CD4-positive, alpha-beta T cell treated with Interferon gamma for 1 hour (primary cell): Measurements from ENCODE around the gene RNF5.
"Not testable (repeated sequence)": the region's sequence is repeated elsewhere in the genome, so short reads cannot be mapped to it uniquely, and the experiment has no call there.

Source experiments
- DNase-seq: peaks from one replicate; pipeline ENCODE4 v3.0.0-alpha.2; 2020

Gene RNF5

DNA sequence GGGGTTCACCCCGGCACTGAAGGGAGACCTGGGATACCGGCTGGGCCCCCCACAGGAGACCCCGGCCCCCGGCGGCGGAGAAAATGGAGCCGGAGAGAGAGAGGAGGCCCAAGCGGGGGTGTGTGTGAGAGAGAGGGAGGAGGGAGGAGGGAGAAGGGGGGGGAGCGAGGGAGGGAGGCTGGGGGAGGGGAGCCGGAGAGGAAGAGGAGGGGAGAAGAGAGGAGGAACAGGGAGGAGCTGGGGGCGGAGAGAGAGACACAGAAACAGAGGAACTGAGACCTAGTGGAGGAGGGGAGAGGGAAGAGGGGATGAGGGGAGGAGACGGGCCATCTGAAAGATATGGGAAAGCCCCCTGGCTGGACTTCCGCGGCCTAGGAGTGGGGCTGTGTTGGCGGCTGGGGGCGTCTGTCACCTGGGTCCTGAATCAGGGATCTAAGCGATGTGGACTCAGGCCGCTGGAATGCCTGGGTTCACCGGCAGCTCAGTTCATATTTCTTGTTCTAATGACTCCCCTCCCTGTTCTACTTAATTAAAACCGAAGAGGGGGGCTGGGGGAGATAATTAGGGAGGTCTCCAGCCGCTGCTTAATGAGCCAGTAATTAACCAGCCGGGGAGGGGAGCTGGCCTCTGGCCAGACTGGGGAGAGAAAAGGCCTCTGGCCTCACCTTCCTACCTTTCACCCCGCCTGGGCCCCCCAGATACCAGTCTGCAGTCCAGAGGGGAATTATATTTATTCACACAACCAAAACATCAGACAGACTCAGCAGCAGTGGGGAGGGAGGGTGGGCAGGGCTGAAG lies 12.0 kb downstream of the RNF5 start, which contains the start of gene PBX2:
Gene PBX2, minus strand, starts transcription at position 149 of the 798 bp plus-strand sequence. CDS start 287 bp downstream, outside the sequence.
- DNase-seq: peak; percentile 93

DNA sequence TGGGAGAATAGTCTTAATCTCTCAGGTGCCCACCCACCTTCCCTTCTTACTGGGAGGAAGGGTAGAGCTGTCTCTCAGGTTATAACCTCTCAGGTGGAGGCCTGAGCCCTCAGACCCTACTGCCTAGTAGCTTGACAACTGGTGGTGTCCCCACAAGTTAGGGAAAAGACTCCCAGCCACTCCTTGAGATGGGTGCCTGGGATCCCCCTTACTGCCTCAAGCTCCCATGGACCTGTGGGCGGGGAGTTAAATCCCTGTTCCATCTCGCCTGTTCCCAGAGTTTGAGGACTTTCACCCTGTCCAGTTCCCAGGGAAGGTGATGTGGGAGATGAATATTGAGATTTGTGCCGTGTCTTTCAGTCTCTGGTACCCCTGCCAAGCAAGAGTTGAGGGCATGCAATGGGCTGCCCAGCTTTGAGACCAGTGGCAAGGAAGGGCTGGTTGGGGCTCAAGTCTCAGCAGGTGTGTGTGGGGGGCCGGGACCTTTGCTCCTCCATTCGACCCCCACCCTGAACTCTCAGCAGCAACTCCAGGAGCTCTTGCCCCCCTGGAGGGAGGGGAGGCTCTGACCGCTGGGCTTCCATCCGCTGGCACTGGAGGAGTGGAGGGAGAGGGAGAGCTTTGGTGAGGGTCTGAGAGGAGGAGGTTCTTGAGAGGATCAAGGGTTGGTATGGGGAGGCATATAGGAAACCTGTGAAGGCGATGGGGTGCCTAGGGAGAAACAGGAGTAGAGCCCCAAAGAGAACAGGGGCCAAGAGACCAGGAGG lies 12.9 kb downstream of the RNF5 start:
- no peak for DNase-seq

DNA sequence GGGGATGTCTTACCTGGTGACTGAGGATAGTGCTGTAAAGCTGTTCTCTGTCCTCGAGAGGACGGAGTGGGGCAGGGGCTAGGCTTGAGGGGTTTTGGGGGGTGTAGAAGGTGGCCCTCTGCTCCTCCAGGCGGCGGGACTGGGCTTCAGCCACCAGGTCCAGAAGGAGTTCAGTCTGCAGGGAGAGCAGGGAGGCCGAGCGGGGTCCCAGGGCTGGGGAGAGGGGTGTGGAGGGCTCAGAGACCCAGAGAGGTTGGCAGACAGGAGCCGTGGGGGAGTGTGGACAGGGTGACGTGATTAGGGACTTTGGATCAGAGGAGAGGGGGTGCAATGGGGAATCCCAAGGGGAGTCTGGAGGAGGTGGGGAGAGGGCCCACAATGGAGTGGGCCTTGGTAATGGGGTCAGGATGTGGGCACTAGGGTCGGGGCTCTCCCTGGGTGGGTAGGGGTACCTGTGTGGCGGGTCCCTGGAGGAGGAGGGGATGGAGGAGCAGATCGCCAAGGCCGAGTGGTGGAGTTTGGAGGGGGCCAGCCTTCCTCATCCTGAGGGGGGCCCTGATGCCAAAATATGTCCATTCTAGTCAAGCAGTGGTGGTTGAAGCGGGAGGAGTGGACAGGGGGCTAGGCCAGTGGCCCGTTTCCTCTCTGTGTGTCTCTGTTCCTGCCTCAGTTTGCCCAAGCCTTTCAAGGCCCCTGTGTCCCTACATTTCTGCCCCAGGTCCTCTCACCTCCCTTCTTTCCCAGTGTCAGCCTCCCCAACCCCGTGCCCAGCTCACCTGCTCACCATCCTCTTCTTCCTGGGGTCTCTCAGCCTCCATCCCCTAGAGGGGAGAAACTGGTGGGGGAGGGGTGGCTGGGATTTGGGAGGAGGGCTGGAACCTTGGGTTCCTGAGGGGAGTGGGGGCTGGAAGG lies 13.7 kb downstream of the RNF5 start:
- DNase-seq: peak; percentile 43

DNA sequence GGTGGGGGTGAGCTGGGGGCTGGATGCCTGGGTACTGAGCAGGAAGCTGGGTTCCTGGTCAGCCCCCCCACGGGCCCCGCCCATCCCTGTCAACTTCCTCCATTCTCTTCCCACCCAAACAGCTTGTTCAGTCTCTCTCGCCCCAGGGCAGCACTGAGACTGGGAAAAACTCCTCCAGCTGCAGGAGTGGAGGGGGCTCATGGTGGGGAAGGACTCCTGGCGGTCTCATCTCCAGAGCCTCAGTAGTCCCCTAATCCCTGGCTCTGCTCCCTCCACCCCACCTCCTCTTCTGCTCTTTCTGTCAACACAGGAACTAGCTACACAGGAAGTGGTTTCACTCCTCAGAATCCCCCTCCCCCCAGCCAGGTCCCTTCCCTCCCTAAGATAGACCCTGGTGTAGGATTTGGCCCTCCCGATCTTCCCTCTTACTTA lies 14.4 kb downstream of the RNF5 start, which contains the start of gene GPSM3:
Gene GPSM3, minus strand, starts transcription at position 36 of the 432 bp plus-strand sequence. CDS start 130 bp downstream, outside the sequence.
- peak; percentile 55 for DNase-seq

DNA sequence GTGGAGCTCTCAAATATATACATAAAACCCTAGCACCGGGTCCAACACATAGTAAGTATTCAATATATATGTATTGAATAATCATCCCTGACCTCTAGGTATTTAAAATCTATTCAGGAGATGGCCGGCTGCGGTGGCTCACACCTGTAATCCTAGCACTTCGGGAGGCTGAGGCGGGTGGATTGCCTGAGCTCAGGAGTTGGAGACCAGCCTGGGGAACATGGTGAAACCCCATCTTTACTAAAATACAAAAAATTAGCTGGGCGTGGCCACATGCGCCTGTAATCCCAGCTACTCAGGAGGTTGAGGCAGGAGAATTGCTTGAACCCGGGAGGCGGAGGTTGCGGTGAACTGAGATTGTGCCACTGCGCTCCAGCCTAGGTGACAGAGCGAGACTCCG lies 14.9 kb downstream of the RNF5 start:
- not testable (repeated sequence) for DNase-seq

DNA sequence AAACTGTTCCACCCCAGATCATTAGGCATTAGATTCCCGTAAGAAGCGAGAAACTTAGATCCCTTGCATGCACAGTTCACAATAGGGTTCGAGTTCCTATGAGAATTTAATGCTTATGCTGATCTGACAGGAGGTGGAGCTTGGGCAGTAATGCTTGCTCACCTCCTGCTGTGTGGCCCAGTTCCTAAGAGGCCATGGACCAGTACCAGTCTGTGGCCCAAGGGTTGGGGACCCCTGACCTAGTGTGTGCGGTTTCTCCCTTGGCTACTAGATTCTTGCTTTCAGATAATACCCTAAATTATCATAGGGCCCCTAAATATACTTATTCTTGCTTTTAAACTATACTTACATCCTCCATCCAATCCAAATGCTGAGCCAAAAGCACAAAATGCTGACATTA lies 16.2 kb downstream of the RNF5 start:
- no peak for DNase-seq

DNA sequence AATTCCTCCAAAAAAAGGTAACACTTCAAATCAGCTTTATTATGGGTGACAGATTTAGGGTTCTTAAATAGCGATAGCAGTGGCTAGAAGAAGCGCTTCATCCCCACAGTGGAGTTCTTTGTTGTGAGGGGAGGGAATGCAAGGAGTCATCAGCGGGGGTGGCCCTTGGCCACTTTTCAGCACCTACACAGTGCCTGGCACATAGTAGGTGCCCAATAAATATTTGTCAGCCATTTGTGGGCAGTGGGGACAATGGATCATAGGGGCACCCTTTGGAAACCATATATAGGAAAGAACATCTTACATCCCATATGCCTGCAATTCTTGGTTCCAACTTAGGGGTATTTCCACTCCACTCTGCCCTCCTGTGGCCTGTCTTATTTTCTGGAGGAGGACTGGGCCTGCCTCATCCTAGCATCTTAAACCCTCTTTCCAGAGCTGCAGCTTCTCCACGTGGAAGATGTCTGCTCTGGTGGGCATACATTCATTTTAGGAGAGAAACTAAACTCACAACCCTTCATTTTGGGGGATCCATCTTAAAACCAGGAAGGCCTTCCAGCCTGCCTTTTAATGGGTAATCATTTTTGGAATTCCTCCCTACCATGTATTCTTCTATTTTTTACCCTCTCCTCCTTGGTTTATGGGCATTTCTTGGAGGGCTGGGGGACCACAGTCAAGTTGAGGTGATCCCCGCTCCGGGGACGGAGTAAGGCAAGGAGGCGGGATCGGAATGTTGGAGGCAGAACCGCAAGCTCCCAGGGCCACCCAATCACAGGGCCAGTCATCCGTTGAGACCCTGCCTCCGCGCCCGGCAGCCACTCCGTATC lies 16.8 kb downstream of the RNF5 start:
- DNase-seq: no peak

DNA sequence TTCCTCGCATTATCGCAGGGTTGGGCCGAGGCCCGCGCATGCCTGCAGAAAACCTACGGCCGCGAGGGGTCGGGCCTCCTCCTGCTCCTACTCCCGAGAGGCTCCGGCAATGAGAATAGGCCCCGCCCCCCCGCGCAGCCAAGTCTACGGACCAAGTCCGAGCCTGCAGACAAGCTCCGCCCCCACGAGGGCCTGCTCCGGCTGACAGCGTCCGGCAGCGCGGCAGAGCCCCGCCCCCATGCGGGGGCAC lies 17.4 kb downstream of the RNF5 start:
- peak; percentile 100 for DNase-seq

DNA sequence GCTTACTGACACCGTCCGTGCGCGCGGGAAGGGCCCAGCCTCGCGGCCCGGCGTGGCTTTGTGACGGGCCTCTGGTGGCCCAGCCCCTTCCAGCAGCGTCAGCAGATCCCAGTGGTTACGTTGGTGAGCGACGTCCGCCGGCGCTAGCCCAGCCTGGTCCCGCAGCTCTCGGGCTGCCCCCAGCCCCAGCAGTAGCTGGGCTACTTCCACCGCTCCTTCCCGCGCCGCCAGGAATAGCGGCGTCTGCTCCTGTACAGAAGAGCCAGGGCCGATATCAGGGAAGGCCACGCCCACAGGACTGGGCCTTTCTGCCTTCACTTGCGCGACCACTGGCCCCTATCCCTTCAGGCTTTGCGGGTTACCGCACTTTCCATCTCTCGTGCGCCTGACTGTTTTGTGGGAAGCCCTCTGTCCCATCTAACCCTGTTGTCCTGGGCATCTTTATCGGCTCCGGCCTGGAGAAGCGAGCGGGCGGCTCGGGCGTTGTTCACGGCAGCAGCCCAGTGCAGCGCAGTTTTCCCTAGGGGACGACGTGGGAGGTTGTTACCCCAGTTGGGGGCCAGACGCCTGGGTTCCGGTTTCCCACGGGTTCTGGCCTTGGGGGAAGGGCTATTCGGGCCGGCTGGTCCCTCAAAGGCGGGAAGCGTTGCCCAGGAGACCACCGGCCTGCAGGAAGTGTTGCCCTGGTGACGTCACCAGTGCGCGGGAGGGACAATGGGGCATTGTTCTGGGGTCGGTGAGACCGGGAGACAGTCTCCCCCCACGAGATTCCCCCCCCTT lies 17.9 kb downstream of the RNF5 start:
- DNase-seq: peak; percentile 87

DNA sequence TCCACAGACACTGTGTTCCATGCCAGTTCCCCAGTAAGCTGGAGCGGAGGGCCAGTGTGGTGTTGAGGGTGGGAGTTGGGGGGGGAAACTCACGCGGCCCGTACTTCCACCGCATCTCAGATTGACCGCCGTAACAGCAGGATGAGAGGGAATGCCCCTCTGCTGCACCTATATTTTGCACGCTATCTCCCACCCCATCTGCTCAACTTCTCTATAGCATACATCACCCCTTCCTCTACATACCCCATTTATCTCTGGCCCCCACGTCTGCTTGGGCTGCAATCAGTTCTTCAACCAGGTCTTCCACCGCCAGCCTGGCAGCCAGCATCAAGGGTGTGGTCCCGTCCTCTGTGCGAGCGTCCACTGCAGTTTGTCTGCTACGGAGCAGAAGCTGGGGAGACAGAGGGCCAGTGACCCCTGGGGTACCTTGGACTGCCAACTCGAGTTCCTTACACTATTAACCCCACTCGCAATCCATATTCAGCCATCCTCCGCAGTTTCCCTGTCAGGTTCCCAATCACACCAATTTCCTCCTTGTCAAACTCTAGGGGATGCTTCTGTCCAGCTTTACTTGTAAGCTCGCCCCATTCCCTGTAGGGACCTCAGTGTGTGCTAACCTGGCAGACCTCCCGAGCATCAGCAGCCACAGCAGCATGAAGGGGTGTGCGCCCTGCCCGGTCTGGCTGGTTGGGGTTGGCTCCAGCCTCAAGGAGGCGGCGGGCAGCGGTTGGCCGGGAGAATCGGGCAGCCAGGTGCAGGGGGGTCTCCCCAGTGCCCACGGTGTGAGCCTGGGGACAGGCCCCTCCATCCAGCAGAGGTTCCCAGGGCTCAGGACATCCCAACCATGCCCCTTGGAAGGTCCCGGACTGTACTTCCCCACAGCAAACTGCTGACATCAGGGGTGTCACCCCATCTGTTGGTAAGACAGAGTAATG lies 18.7 kb downstream of the RNF5 start:
- peak; percentile 51 for DNase-seq

DNA sequence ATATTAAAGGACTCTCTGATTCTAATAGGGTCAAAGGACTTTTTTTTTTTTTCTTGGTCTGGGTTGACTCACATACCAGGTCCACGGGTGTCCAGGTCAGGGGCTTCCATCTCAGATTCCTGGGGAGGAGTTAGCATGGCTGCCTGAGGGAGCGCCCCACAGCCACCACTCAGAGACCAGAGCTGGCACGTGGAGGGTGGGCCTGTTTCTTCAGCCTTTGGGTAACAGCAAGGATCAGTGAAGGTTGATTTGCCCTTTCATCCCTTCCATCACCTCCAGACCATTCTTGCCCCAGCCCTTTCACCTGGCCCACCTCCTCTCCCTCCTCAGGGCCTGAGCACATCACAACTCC lies 20.1 kb downstream of the RNF5 start:
- no peak for DNase-seq

DNA sequence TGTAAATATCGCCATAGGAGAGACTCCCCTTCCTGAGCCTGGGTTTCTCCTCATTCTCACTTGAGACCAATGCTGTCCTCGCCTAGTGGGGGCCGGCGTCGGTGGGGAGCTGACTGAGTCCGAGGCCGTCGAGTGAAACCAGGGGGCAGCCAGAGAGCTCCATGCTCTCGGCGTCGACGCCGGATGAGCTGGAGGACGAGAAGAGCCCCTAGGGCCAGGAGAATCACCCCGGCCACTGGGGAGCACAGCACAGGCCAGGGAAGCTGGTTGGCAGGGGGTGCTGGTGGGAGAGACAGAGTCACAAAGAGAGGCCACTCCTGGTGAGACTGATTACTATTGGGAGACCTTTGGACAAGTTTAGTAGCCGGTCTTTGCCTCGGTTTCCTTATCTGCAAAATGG lies 20.7 kb downstream of the RNF5 start:
- DNase-seq: no peak

DNA sequence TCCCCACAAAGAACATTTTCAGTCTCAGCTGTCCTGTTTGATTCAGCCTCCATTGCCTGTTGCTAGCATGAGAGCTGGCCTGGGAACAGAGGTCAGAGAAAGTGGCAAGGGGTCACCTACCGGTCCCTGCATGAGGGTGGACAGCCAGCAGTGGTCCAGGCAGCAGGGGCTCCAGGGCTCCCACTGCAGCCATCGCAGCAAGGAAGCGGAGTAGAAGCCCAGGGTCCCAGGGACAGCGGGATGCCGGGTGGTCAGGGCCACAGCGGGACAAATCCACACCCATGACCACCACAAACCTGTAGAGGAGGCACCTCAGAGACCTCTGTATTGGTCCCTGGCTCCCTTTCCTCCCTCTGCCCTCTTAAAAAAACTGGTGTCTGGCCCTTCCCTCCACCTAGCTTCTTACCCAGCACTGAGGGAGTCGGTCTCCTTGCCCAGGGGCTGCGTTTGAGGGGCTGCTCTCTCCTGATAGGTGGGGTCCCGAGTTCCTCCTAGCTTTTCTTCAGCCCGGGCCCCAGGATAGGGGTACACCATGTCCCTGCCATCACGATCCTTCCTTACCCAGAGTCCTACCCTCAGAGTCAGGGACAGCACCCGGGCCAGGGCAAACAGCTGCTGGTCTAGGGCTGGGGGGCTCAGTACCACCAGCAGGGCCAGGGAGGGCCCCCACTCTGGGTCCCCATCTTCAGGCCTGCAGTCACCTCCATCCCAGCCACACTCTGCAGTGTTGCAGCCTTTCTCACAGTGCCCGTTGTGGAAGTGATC lies 22.7 kb downstream of the RNF5 start:
- DNase-seq: no peak

DNA sequence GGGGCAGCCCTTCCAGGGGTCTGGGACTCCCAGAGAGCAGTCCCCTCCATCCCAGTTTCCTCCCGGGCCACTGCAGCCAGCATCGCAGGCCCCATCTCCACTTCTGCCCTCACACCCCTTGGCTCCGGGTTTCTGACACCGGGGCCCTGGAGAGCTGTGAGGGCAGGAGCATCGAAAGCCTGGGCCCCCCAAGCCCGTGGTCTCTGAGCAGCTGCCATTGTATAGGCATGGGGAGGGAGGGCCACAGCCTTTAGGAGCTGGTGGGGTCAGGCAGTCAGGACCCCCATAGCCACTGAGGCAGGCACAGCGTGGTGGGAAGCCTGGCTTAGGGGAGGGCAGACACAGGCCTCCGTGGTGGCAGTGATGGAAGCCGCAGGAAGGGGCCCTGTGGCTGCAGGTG lies 24.0 kb downstream of the RNF5 start:
- DNase-seq: no peak

DNA sequence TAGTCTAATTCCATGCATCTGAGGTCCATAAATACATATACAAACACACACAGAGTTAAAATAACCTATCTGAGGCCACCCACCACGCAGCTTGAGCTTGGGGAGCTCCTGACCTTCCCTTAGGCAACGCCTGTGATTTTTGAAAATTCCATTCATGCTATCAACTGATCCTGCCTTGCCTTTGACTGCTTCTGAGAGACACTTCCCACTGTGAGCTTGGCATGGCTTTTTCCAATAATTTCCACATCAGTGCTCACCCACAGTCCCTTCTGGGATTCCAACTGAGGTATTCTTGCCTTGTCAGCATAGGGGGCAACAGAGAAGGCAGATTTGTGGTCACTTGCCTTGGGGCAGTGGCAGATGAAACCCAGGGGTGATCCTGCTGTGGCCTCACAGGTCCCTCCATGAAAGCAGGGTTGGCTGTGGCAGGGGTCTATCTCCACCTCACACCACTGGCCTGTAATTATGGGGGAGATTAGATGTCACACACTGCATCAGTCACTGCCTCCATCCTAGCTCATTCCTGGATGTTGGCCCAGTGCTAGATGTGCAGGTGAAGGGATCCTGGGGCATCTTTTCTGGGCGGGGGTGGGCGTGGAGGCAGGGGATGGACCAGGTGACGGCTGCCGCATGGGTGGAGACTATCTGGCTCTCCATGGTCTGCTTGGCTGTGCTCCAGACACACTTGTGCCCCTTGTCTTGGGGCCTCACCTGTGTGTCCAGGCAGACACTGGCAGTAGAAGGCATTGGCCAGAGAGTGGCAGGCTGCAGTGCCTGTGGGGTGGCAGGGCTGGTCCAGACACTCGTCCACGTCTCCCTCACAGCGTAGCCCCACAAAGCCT lies 25.4 kb downstream of the RNF5 start:
- no peak for DNase-seq

DNA sequence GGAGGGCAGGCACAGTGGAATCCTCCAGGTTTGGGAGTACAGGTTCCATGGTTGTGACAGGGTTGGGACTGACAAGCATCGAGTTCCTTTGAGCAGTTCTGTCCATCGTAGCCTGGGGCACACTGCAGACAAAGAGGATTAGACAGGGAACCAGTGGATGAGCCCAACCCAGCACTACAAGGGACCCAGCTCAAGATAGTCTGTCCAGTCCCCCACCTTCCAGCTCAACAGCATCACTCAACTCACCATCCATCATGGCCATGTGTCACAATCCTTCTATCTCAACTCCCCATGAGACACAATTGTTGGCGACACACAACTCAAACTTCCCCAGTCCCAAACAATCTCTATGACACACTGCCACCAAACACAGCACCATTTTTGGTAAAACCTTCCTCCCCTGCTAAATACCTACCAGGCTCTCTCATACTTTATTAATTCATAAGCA lies 26.1 kb downstream of the RNF5 start:
- no peak for DNase-seq

DNA sequence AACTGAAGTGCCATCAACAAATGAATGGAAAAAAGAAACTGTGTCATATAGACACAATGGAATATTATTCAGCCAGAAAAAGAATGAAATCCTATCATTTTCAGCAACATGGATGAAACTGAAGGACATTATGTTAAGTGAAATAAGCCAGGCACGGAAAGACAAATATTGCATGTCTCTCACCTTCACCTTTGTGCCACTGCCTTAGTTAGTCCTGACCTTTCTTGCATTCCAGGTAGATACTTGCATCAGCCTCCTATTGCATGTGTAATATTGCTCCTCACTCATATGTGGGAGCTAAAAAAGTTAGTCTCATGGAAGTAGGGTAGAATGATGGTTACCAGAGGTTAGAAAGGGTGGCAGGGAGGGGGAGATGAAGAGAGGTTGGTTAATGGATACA lies 30.8 kb downstream of the RNF5 start:
- no peak for DNase-seq

DNA sequence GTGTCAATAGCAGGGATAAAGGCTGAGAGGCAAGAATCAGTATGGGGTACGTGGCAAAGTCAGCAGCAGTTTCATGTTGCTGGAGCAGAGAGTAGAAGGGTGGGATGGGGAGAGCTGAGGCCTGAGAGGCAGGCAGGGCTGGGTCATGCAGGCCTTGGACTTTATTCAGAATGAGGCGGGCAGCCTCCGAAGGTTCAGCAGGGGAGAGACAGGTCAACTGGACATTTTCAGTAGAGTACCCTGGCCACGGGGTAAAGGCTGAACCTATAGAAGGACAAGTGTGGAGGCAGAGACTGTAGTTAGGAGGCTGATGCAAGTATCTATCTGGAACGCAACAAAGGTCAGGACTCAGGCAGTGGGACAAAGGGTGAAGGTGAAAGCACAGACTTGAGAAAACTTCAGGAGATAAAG lies 32.0 kb downstream of the RNF5 start:
- DNase-seq: no peak

DNA sequence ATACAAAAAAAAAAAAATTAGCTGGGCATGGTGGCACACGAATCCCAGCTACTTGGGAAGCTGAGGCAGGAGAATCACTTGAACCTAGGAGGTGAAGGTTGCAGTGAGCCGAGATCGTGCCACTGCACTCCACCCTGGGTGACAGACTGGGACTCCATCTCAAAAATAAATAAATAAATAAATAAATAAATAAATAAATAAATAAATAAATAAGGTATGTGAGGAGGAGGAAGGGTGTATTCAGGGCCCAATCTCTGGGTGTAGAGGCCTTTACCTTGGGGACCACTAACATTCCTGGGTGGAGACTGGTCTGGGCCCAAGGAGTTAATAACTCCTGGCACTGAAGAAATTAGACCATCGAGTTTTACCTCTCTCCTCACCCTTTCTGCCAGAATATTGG lies 33.2 kb downstream of the RNF5 start:
- not testable (repeated sequence) for DNase-seq
